Pancreas (tissue), 10 donors: ENCODE results near the gene HID1. TPM values are rescaled to one million over a fixed set of nuclear protein-coding genes. Genes with fewer than 3 reads are reported as not detected.

Experiments
- ATAC-seq, 4 donors: fragments of 200-7000 bp; cut with Tn5 transposase; one replicate each; pipeline versions ENCODE4 v1.8.0 to v1.9.1; 2020; ENCODE audit warnings: mild to moderate bottlenecking in 4 of 4, moderate library complexity in 4 of 4
- DNase-seq, 6 donors: peaks; one replicate each; pipeline ENCODE4 v3.0.0-alpha.2; 2020
- FAIRE-seq: peaks from 2 replicates; lab custom pipeline; 2012; peaks lifted over from hg19 to GRCh38; lab: Jason Lieb, UNC
- H3K27ac ChIP-seq, 4 donors: fragments of 200-600 bp; sonication (generic); 1 replicate in 3 of 4; 2 replicates in 1 of 4; pipeline versions ENCODE4 v1.5.0 to v1.8.0; 2020
- H3K27me3 ChIP-seq, 4 donors: fragments of 200-600 bp; one replicate each; pipeline ENCODE4 v1.8.0; 2021
- H3K36me3 ChIP-seq, 3 donors: fragments of 200-600 bp; sonication (generic) in 1 of 3; one replicate each; pipeline versions ENCODE4 v1.5.0 to v1.8.0; 2020 to 2021
- H3K4me1 ChIP-seq, 3 donors: fragments of 200-600 bp; one replicate each; pipeline ENCODE4 v1.8.0; 2021
- H3K4me3 ChIP-seq, 4 donors: fragments of 200-600 bp; sonication (generic) in 2 of 4; one replicate each; pipeline versions ENCODE4 v1.5.0 to v1.8.0; 2020 to 2021
- H3K9me3 ChIP-seq, 4 donors: fragments of 200-600 bp; one replicate each; pipeline ENCODE4 v1.8.0; 2021
- WGBS, 2 donors: extraction: QIAGEN DNeasy Blood & Tissue Kit; methylation state at CpG; one replicate each; pipeline ENCODE4 v1.1.7; 2013; 5-methylcytosine and 5-hydroxymethylcytosine counted together
- intact Hi-C, 3 donors: fragments of 100-400 bp; cut with DNase I; formaldehyde crosslinking; loops; one replicate each; pipeline versions ENCODE4 v1.11.1 to v1.14.2; 2022
- polyA plus RNA-seq, 2 donors: library from polyadenylated mRNA; stranded (reverse); fragments of 200-250 nt; gene quantifications; one replicate each; pipeline ENCODE4 v1.2.3, GENCODE V29; 2013
- total RNA-seq, 6 donors: library from RNA; stranded (reverse); fragmentation: NEBNext Ultra II Directional in 4 of 6; extraction: Animal tissue kit (Norgen Biotek cat#: 25700) in 4 of 6; gene quantifications; one replicate each; pipeline versions ENCODE4 v1.2.1 to v1.2.4, GENCODE V29; 2021 to 2023
- TF ChIP-seq, protein P1 (sequence below), 4 donors: fragments of 200-600 bp; sonication (generic) in 3 of 4; IDR thresholded peaks; one replicate each; pipeline versions ENCODE4 v1.5.0 to v1.8.0; 2021; ENCODE audit warnings: antibody characterized with exemption in 4 of 4
- donor health status: healthy with polysubstance abuse.
- donor health status: DM: no; HTN: no; CAD: no; lungs with moderate emphysema.
- donor health status: DM: no; HTN: no; CAD: no.
- donor health status: control.
- donor health status: control.
- donor health status: Bipolar disorder and iron deficiency.
- donor health status: DM: yes; HTN: yes; CAD: no.
- donor health status: DM: no; HTN: no; CAD: no.
- donor health status: DM: no; HTN: no; CAD: no.
- donor health status: DM: yes; HTN: yes; CAD: no.

The HID1 gene
- total and polyA plus RNA-seq, 8 donors, result 76.7 to 262 (median 126) TPM

DNA sequence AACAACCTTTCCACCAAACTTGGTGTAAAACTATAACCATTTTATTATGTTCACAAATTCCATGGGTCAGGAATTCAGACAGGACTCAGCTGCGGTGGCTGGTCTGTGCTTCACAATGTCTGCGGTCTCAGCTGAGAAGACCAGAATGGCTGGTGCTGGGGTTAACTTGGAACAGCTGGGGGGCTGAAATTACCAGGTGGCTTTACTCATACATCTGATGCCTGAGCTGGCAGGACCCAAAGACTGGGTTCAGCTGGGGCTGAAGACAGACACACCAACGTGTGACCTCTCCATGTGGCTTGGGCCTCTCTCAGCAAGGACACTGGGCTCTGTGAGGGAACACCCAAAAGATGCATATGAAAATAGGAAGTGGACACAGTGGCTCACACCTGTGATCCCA lies 5.7 kb upstream of the HID1 start:
- DNase-seq, result no peak
- no peaks in the 10 kb centered on the region for H3K27me3 ChIP-seq
- intact Hi-C loops, result no loop called here
- no peak for FAIRE-seq
- no peak for ATAC-seq
- H3K4me3 ChIP-seq, result no peak overlapping the region
- 78 to 85% methylated on average over 3 of the region's 3 CpGs for whole genome bisulfite sequencing, 2 donors
- no peaks in the 10 kb centered on the region for H3K9me3 ChIP-seq
- TF ChIP-seq, protein P1, sequence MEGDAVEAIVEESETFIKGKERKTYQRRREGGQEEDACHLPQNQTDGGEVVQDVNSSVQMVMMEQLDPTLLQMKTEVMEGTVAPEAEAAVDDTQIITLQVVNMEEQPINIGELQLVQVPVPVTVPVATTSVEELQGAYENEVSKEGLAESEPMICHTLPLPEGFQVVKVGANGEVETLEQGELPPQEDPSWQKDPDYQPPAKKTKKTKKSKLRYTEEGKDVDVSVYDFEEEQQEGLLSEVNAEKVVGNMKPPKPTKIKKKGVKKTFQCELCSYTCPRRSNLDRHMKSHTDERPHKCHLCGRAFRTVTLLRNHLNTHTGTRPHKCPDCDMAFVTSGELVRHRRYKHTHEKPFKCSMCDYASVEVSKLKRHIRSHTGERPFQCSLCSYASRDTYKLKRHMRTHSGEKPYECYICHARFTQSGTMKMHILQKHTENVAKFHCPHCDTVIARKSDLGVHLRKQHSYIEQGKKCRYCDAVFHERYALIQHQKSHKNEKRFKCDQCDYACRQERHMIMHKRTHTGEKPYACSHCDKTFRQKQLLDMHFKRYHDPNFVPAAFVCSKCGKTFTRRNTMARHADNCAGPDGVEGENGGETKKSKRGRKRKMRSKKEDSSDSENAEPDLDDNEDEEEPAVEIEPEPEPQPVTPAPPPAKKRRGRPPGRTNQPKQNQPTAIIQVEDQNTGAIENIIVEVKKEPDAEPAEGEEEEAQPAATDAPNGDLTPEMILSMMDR (IDR thresholded peaks at IDR 0.05), result no peak
- H3K4me1 ChIP-seq, result peaks cover 4 to 10% (median 7%) of the 10 kb centered on the region in 3 donors
- no peak overlapping the region for H3K27ac ChIP-seq
- H3K36me3 ChIP-seq, result no peaks in the 10 kb centered on the region

DNA sequence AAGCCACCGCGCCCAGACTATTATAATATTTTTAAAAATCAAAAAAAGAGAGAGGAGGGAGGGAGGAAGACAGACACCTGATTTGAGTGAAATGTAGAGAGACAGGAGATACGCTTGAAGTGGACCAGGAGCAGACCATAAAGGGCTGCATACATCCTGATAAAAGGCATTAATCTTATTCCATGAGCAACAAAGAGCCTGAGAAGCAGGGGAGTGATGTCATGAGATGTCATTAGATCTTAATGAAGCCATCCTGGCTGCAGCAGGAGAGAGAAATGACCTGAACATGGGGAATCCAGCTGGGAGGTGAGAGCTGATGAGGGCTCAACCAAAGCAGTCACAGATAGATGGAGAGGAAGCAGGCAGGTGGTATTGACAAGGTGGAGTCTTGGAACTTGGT lies 5.2 kb upstream of the HID1 start:
- Histone ChIP-seq H3K27me3 (no peaks in the 10 kb centered on the region), H3K9me3 (no peaks in the 10 kb centered on the region), H3K36me3 (no peaks in the 10 kb centered on the region), H3K27ac (no peak overlapping the region), H3K4me3 (no peak overlapping the region), H3K4me1 (peaks cover 4 to 10% (median 7%) of the 10 kb centered on the region in 3 donors)
- TF ChIP-seq, protein P1 (IDR thresholded peaks at IDR 0.05), result no peak
- DNase-seq (no peak), FAIRE-seq (no peak), ATAC-seq (no peak)
- intact Hi-C loops, result no loop called here
- WGBS, 2 donors, result 77 to 96% methylated on average over 3 of the region's 3 CpGs

DNA sequence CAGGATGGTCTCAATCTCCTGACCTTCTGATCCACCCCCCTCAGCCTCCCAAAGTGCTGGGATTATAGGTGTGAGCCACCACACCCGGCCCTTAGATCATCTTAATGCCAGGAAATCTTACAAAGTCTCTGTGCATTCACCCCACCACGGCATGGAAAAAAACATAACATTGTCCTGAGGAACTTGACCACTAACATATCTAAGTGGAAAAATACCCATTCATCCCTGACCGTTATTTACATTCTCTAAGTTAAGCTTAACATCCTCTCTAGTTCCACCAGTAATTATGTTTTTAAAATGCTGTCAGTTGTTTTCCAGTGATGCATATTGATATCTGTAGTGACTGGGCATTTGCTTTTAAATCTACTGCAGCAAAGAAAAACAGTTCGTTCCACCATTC lies 3.4 kb upstream of the HID1 start:
- TF ChIP-seq, protein P1 (IDR thresholded peaks at IDR 0.05), result no peak
- H3K4me1 ChIP-seq, result peaks cover 0 to 5% (median 0%) of the 10 kb centered on the region in 3 donors
- no peak for DNase-seq
- intact Hi-C loops, result no loop called here
- no peaks in the 10 kb centered on the region for H3K27me3 ChIP-seq
- 70 to 86% methylated on average over 4 of the region's 4 CpGs for WGBS, 2 donors
- H3K4me3 ChIP-seq, result no peak overlapping the region
- H3K36me3 ChIP-seq, result no peaks in the 10 kb centered on the region
- ATAC-seq, result no peak
- no peaks in the 10 kb centered on the region for H3K9me3 ChIP-seq
- no peak overlapping the region for H3K27ac ChIP-seq
- FAIRE-seq, result no peak

DNA sequence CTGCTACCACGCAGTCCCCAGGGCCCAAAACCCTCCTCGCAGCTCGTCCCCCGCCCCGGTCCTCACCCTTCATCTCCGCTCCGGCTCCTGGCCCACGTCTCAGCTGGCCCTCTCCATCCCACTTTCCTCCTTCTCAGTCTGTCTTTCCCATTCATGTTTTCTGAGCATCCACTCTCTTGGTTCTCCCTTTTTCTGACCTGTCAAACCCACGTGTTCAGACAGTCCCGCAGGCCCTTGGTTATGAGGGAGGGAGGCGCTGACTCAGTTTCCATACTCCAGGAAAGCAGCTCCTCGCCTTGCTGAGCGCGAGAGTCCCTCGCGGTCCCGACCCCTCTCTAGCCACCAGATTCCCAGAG lies 392 bp upstream of the HID1 start:
- Histone ChIP-seq H3K9me3 (no peaks in the 10 kb centered on the region), H3K4me3 (peak overlapping the region; percentile 81 to 95 (median 90)), H3K36me3 (no peaks in the 10 kb centered on the region), H3K4me1 (peaks cover 11 to 25% (median 20%) of the 10 kb centered on the region in 3 donors), H3K27ac (peak overlapping the region in 3 of 4 donors; percentile 75 to 85 (median 83)), H3K27me3 (no peaks in the 10 kb centered on the region)
- intact Hi-C loops, result no loop called here
- no peak for FAIRE-seq
- no peak for ATAC-seq
- DNase-seq, result no peak
- TF ChIP-seq, protein P1 (IDR thresholded peaks at IDR 0.05), result no peak
- 26 to 28% methylated on average over 17 of the region's 17 CpGs for WGBS, 2 donors

DNA sequence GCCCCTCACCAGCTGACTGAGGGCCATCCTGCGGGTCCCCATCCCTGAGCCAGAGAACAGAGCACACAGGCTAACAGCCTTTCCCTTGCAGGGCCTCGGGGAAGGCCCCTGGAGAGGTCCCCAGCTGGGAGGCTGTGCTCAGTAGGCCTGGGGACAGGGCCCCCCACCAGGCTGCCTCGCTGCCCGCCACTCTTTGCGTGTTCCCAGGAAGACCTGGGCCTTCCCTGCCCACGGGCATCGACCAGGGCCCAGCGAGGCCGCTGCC lies 785 bp downstream of the HID1 start:
- no peaks in the 10 kb centered on the region for H3K36me3 ChIP-seq
- H3K4me3 ChIP-seq, result peak overlapping the region; percentile 81 to 95 (median 90)
- peaks cover 11 to 25% (median 20%) of the 10 kb centered on the region in 3 donors for H3K4me1 ChIP-seq
- intact Hi-C loops, result no loop called here
- FAIRE-seq, result no peak
- no peaks in the 10 kb centered on the region for H3K27me3 ChIP-seq
- ATAC-seq, result no peak
- peak overlapping the region; percentile 74 to 85 (median 79) for H3K27ac ChIP-seq
- WGBS, 2 donors, result 4% methylated on average over 8 to 9 of the region's 9 CpGs
- no peak for DNase-seq
- no peaks in the 10 kb centered on the region for H3K9me3 ChIP-seq
- TF ChIP-seq, protein P1 (IDR thresholded peaks at IDR 0.05), result no peak
